Uterus (tissue), 2 donors: ENCODE data around the gene PRPF19.

Source experiments
- POLR2A ChIP-seq, 2 donors: fragments of 450-650 bp; IDR thresholded peaks; one replicate each; pipeline ENCODE4 v1.6.1; 2016; ENCODE audit warnings: antibody characterized with exemption in 2 of 2, mild to moderate bottlenecking in 1 of 2, moderate library complexity in 1 of 2
- TF ChIP-seq, protein P1 (sequence below), 4 experiments: fragments of 200-600 bp in 2 of 4; fragments of 450-650 bp in 2 of 4; sonication (generic) in 2 of 4; IDR thresholded peaks; one replicate each; pipeline ENCODE4 v1.5.1; 2016 to 2019; ENCODE audit warnings: antibody characterized with exemption in 4 of 4, mild to moderate bottlenecking in 2 of 4, moderate library complexity in 1 of 4

- TF ChIP-seq POLR2A (IDR thresholded peaks at IDR 0.05), result no peak
- TF ChIP-seq, protein P1, sequence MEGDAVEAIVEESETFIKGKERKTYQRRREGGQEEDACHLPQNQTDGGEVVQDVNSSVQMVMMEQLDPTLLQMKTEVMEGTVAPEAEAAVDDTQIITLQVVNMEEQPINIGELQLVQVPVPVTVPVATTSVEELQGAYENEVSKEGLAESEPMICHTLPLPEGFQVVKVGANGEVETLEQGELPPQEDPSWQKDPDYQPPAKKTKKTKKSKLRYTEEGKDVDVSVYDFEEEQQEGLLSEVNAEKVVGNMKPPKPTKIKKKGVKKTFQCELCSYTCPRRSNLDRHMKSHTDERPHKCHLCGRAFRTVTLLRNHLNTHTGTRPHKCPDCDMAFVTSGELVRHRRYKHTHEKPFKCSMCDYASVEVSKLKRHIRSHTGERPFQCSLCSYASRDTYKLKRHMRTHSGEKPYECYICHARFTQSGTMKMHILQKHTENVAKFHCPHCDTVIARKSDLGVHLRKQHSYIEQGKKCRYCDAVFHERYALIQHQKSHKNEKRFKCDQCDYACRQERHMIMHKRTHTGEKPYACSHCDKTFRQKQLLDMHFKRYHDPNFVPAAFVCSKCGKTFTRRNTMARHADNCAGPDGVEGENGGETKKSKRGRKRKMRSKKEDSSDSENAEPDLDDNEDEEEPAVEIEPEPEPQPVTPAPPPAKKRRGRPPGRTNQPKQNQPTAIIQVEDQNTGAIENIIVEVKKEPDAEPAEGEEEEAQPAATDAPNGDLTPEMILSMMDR (IDR thresholded peaks at IDR 0.05), result no peak
Measured at GRCh38 chr11:60851327-60852104, 54.9 kb downstream of the PRPF19 start.
